Measurements from ENCODE around the gene CYB561D1.

Gene CYB561D1

GRCh38 chr1:109482242-109482641 is 11.7 kb upstream of the CYB561D1 start:
- H4K20me1 ChIP-seq (ENCODE audit: insufficient read depth, low read length), result no peaks in the 10 kb centered on the region
- H3K4me2 ChIP-seq (ENCODE audit: insufficient read depth, low read length), result no peak overlapping the region
- ATAC-seq (ENCODE audit: insufficient read depth, low read depth) (no peak), DNase-seq (no peak)
- H3K9me3 ChIP-seq (ENCODE audit: insufficient read depth, low read length, severe bottlenecking), result no peaks in the 10 kb centered on the region
- H2AFZ ChIP-seq (ENCODE audit: low read depth, low read length), result no peak overlapping the region
- peaks cover 9% of the 10 kb centered on the region for H3K27me3 ChIP-seq (ENCODE audit: insufficient read depth, low read length, poor library complexity)
- H3K4me3 ChIP-seq (ENCODE audit: low read depth in 1 of 2, low read length in 2 of 2), result no peak overlapping the region
- H3K9ac ChIP-seq (ENCODE audit: low read depth, low read length), result no peak overlapping the region
- peaks cover 11% of the 10 kb centered on the region for H3K79me2 ChIP-seq (ENCODE audit: insufficient read depth, low read length)
- peaks cover 29% of the 10 kb centered on the region for H3K4me1 ChIP-seq (ENCODE audit: insufficient read depth, low read length)
- TF ChIP-seq EZH2 (IDR thresholded peaks at IDR 0.05; ENCODE audit: borderline replicate concordance, low read depth, low read length, severe bottlenecking) (no peak), CTCF (IDR thresholded peaks at IDR 0.05; ENCODE audit: borderline replicate concordance, extremely low read depth, low read length, poor library complexity, severe bottlenecking) (no peak)
- 0 out of 2 replicates have a peak, but pooled peaks cover 3% of the 10 kb centered on the region for H3K36me3 ChIP-seq (ENCODE audit: insufficient read depth, low read length)
- H3K27ac ChIP-seq (ENCODE audit: low read length), result no peak overlapping the region

- peak overlapping the region; percentile 99 for H3K4me2 ChIP-seq (ENCODE audit: insufficient read depth, low read length)
- TF ChIP-seq EZH2 (IDR thresholded peaks at IDR 0.05; ENCODE audit: borderline replicate concordance, low read depth, low read length, severe bottlenecking) (no peak), CTCF (IDR thresholded peaks at IDR 0.05; ENCODE audit: borderline replicate concordance, extremely low read depth, low read length, poor library complexity, severe bottlenecking) (peak; percentile 50)
- H3K27ac ChIP-seq (ENCODE audit: low read length), result peak overlapping the region; percentile 50
- peak overlapping the region; percentile 63 to 93; a peak in 3 of 4 replicates for H3K4me3 ChIP-seq (ENCODE audit: low read depth in 1 of 2, low read length in 2 of 2)
- peaks cover 9% of the 10 kb centered on the region for H3K36me3 ChIP-seq (ENCODE audit: insufficient read depth, low read length)
- peaks cover 11% of the 10 kb centered on the region for H3K79me2 ChIP-seq (ENCODE audit: insufficient read depth, low read length)
- H3K4me1 ChIP-seq (ENCODE audit: insufficient read depth, low read length), result peaks cover 29% of the 10 kb centered on the region
- peak; percentile 76 for ATAC-seq (ENCODE audit: insufficient read depth, low read depth)
- H2AFZ ChIP-seq (ENCODE audit: low read depth, low read length), result peak overlapping the region; percentile 100
- peak overlapping the region; percentile 58 for H3K9ac ChIP-seq (ENCODE audit: low read depth, low read length)
- H3K27me3 ChIP-seq (ENCODE audit: insufficient read depth, low read length, poor library complexity), result peaks cover 7% of the 10 kb centered on the region
- no peaks in the 10 kb centered on the region for H4K20me1 ChIP-seq (ENCODE audit: insufficient read depth, low read length)
- no peak for DNase-seq
- no peaks in the 10 kb centered on the region for H3K9me3 ChIP-seq (ENCODE audit: insufficient read depth, low read length, severe bottlenecking)
Measured at GRCh38 chr1:109482791-109483671, 10.9 kb upstream of the CYB561D1 start.

- H3K79me2 ChIP-seq (ENCODE audit: insufficient read depth, low read length), result peaks cover 11% of the 10 kb centered on the region
- H4K20me1 ChIP-seq (ENCODE audit: insufficient read depth, low read length), result no peaks in the 10 kb centered on the region
- peak within 1 kb of the TSS; percentile 99 for H3K4me2 ChIP-seq (ENCODE audit: insufficient read depth, low read length)
- H3K4me3 ChIP-seq (ENCODE audit: low read depth in 1 of 2, low read length in 2 of 2), result peak within 1 kb of the TSS; percentile 63 to 93
- H3K27ac ChIP-seq (ENCODE audit: low read length), result peak within 1 kb of the TSS; percentile 85
- TF ChIP-seq CTCF (IDR thresholded peaks at IDR 0.05; ENCODE audit: borderline replicate concordance, extremely low read depth, low read length, poor library complexity, severe bottlenecking) (no peak), EZH2 (IDR thresholded peaks at IDR 0.05; ENCODE audit: borderline replicate concordance, low read depth, low read length, severe bottlenecking) (no peak)
- DNase-seq, result peak; percentile 95
- peaks cover 29% of the 10 kb centered on the region for H3K4me1 ChIP-seq (ENCODE audit: insufficient read depth, low read length)
- H3K9ac ChIP-seq (ENCODE audit: low read depth, low read length), result peak within 1 kb of the TSS; percentile 73
- no peaks in the 10 kb centered on the region for H3K9me3 ChIP-seq (ENCODE audit: insufficient read depth, low read length, severe bottlenecking)
- H3K36me3 ChIP-seq (ENCODE audit: insufficient read depth, low read length), result peaks cover 15% of the 10 kb centered on the region
- ATAC-seq (ENCODE audit: insufficient read depth, low read depth), result peak; percentile 79
- H2AFZ ChIP-seq (ENCODE audit: low read depth, low read length), result peak within 1 kb of the TSS; percentile 100
- H3K27me3 ChIP-seq (ENCODE audit: insufficient read depth, low read length, poor library complexity), result peaks cover 7% of the 10 kb centered on the region
Measured at GRCh38 chr1:109483672-109484518, 10.0 kb upstream of the CYB561D1 start, which contains the start of gene ATXN7L2. ATXN7L2 (plus strand) TSS chr1:109483905; CDS start chr1:109483954, 49 bp downstream.
